ENCODE data around the gene EIF3K.
A peak's percentile ranks its signal among the peaks of the same experiment; 100 is the strongest.
"Not testable (repeated sequence)": the region's sequence is repeated elsewhere in the genome, so short reads cannot be mapped to it uniquely, and the experiment has no call there.

The EIF3K gene

GRCh38 chr19:38617283-38617763 lies 1.7 kb upstream of the EIF3K start:
- TF ChIP-seq, protein P1, sequence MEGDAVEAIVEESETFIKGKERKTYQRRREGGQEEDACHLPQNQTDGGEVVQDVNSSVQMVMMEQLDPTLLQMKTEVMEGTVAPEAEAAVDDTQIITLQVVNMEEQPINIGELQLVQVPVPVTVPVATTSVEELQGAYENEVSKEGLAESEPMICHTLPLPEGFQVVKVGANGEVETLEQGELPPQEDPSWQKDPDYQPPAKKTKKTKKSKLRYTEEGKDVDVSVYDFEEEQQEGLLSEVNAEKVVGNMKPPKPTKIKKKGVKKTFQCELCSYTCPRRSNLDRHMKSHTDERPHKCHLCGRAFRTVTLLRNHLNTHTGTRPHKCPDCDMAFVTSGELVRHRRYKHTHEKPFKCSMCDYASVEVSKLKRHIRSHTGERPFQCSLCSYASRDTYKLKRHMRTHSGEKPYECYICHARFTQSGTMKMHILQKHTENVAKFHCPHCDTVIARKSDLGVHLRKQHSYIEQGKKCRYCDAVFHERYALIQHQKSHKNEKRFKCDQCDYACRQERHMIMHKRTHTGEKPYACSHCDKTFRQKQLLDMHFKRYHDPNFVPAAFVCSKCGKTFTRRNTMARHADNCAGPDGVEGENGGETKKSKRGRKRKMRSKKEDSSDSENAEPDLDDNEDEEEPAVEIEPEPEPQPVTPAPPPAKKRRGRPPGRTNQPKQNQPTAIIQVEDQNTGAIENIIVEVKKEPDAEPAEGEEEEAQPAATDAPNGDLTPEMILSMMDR (IDR thresholded peaks at IDR 0.05; ENCODE audit: insufficient read depth, low read depth, low read length, missing control alignments), result no peak
- H3K4me3 ChIP-seq (ENCODE audit: low read depth, low read length), result peak overlapping the region; percentile 75
- DNase-seq (ENCODE audit: low read depth), result peak; percentile 51

- peak within 1 kb of the TSS; percentile 75 for H3K4me3 ChIP-seq (ENCODE audit: low read depth, low read length)
- TF ChIP-seq, protein P1 (IDR thresholded peaks at IDR 0.05; ENCODE audit: insufficient read depth, low read depth, low read length, missing control alignments), result no peak
- DNase-seq (ENCODE audit: low read depth), result peak; percentile 96
Measured at GRCh38 chr19:38617764-38618589, 1.0 kb upstream of the EIF3K start, which contains the start of gene MAP4K1. TSS of gene MAP4K1 (minus strand) at chr19:38617953. CDS start at chr19:38617895, 58 bp downstream.

DNA sequence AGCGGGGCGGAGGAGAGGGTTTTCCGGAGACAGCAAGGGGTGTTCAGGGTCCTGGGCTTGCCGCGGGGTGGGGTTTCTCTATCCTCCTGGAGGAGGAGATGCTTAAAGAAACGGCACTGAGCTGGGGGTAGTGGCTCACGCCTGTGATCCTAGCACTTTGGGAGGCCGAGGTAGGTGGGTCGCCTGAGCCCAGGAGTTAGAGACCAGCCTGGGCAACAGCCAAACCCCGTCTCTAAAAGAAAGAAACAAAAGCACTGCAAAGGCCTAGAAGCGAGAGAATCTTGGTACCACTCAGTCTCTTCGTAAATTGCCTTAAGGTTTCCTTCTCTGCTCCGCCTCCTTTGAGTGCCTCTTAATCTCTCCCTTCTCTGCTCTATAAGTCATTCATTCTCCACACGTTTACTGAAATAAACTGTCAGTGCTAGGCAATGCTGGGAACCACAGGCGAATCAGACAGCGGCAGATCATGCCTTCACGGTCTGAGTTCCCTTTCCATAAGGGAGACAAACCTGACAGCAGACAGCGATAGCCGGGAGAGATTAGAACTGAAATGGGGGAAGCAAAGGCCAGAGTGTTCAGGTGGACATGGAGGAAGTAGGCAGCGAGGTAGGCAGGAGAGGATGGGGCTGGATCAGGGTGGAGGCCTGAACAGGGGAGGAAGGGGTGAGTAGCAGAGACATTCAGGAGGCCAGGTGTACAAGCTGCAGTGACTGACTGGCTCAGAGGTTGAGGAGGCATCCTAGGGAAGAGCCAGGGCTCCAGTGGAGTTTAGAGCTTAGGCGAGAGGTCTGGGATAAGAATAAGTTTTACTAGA lies 580 bp downstream of the EIF3K start:
- no peak for DNase-seq (ENCODE audit: low read depth)
- TF ChIP-seq, protein P1 (IDR thresholded peaks at IDR 0.05; ENCODE audit: insufficient read depth, low read depth, low read length, missing control alignments), result no peak
- H3K4me3 ChIP-seq (ENCODE audit: low read depth, low read length), result peak overlapping the region; percentile 75

GRCh38 chr19:38624822-38625221 lies 5.8 kb downstream of the EIF3K start:
- TF ChIP-seq, protein P1 (IDR thresholded peaks at IDR 0.05; ENCODE audit: insufficient read depth, low read depth, low read length, missing control alignments), result no peak
- DNase-seq (ENCODE audit: low read depth), result no peak
- no peak overlapping the region for H3K4me3 ChIP-seq (ENCODE audit: low read depth, low read length)

- TF ChIP-seq, protein P1 (IDR thresholded peaks at IDR 0.05; ENCODE audit: insufficient read depth, low read depth, low read length, missing control alignments), result no peak
Measured at GRCh38 chr19:38626401-38626800, 7.4 kb downstream of the EIF3K start.

DNA sequence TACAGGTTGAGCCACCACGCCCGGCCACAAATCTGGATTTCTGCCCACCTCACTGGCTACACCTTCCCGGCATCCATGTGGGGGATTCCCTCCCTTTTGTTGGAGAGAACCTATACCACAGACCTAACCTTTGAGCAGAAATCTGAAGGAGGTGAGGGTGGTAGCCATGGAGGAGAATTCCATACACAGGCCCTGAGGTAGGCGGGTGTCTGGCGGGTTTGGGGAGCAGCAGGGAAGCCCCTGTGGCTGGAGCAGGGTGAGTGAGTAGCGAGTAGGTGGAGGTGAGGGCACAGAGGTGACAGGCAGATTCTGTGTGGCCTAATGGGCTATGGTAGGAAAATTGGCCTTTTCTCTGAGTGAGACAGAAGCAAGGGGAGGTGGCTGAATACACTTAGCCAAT lies 10.6 kb downstream of the EIF3K start:
- DNase-seq (ENCODE audit: low read depth), result no peak

More at GRCh38 chr19:38626401-38626800, 7.4 kb downstream of the EIF3K start:
- no peak overlapping the region for H3K4me3 ChIP-seq (ENCODE audit: low read depth, low read length)
- DNase-seq (ENCODE audit: low read depth), result no peak

GRCh38 chr19:38631301-38631700 lies 12.3 kb downstream of the EIF3K start:
- not testable (repeated sequence) for DNase-seq (ENCODE audit: low read depth); H3K4me3 ChIP-seq (ENCODE audit: low read depth, low read length)

More for the DNA sequence above, 10.6 kb downstream of the EIF3K start:
- TF ChIP-seq, protein P1 (IDR thresholded peaks at IDR 0.05; ENCODE audit: insufficient read depth, low read depth, low read length, missing control alignments), result no peak
- no peak overlapping the region for H3K4me3 ChIP-seq (ENCODE audit: low read depth, low read length)

DNA sequence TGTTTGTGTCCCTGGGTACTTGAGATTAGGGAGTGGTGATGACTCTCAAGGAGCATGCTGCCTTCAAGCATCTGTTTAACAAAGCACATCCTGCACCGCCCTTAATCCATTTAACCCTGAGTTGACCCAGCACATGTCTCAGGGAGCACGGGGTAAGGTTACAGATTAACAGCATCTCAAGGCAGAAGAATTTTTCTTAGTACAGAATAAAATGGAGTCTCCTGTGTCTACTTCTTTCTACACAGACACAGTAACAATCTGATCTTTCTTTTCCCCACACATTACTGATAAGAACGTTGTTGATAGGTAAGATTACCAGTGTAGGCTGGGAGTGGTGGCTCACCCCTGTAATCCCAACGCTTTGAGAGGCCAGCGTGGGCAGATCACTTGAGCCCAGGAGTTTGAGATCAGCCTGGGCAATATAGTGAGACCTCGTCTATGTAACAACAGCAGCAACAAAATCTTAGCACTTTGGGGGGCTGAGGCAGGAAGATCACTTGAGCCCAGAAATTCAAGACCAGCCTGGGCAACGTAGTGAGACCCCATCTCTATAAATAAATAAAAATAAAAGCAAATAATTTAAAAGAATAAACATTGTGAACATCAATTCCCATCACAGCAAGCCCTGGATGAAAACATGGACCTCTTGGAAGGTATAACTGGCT lies 13.0 kb downstream of the EIF3K start:
- H3K4me3 ChIP-seq (ENCODE audit: low read depth, low read length); DNase-seq (ENCODE audit: low read depth): not testable (repeated sequence)

All from GM12865 (cell line).